K562 (cell line): ENCODE measurements around the gene CCDC87. TPM values are rescaled to one million over a fixed set of nuclear protein-coding genes. Genes with fewer than 3 reads are reported as not detected.

Experiments used
- CREB1 ChIP-seq, 2 experiments: sonication (generic) in 1 of 2; formaldehyde crosslinking in 1 of 2; IDR thresholded peaks; 2 replicates each; pipeline versions ENCODE4 v1.6.1 to v1.8.0; 2012 to 2022; ENCODE audit warnings: inconsistent platforms in 1 of 2, mild to moderate bottlenecking in 1 of 2, missing genetic modification reagents in 1 of 2, moderate library complexity in 1 of 2
- FOXA1 ChIP-seq: fragments of 450-650 bp; IDR thresholded peaks from 2 replicates; pipeline ENCODE4 v1.6.1; 2016; ENCODE audit warnings: mild to moderate bottlenecking, borderline replicate concordance
- PCBP1 ChIP-seq: fragments of 200-400 bp; formaldehyde crosslinking; IDR thresholded peaks from 2 replicates; pipeline ENCODE4 v1.6.1; 2018; ENCODE audit warnings: mild to moderate bottlenecking, low read depth, low read length; ENCODE audit not compliant: poor library complexity, severe bottlenecking
- POLR2A ChIP-seq: fragments of 450-650 bp; conservative IDR thresholded peaks from 2 replicates; pipeline ENCODE4 v1.6.1; 2016
- RB1 ChIP-seq: fragments of 450-650 bp; IDR thresholded peaks from 2 replicates; pipeline ENCODE4 v1.6.1; 2017; ENCODE audit warnings: low read depth, mild to moderate bottlenecking
- SMARCC2 ChIP-seq: fragments of 450-650 bp; IDR thresholded peaks from 2 replicates; pipeline ENCODE4 v1.6.1; 2017; ENCODE audit warnings: antibody characterized with exemption, moderate library complexity, mild to moderate bottlenecking, low read depth
- TAL1 ChIP-seq: fragments of 450-650 bp; IDR thresholded peaks from 2 replicates; pipeline ENCODE4 v1.6.1; 2016; ENCODE audit warnings: mild to moderate bottlenecking
- TEAD4 ChIP-seq, 2 experiments: sonication (generic) in 1 of 2; formaldehyde crosslinking in 1 of 2; IDR thresholded peaks; 2 replicates each; pipeline versions ENCODE4 v1.6.1 to v1.8.0; 2012 to 2022; ENCODE audit warnings: borderline replicate concordance in 1 of 2, inconsistent platforms in 1 of 2, low read length in 1 of 2, mild to moderate bottlenecking in 1 of 2, missing genetic modification reagents in 1 of 2
- ZNF143 ChIP-seq: sonication (generic); formaldehyde crosslinking; IDR thresholded peaks from 2 replicates; pipeline ENCODE4 v1.9.0; 2022; ENCODE audit warnings: mild to moderate bottlenecking, missing genetic modification reagents
- ZNF324 ChIP-seq: fragments of 250-450 bp; sonication (Bioruptor Pico); IDR thresholded peaks from 2 replicates; pipeline ENCODE4 v1.4.0; 2020; ENCODE audit warnings: mild to moderate bottlenecking
- polyA plus RNA-seq, 8 experiments: library from polyadenylated mRNA; depleted of rRNA in 4 of 8; stranded (reverse) in 5 of 8; unstranded in 3 of 8; fragments of >200 nt; fragmentation: Nextera tagmentation in 2 of 8; fragmentation: Illumina TruSeq in 1 of 8; extraction: Ambion mirVana in 2 of 8; extraction: Trizol in 1 of 8; gene quantifications; 2 replicates each; pipeline versions ENCODE4 v1.2.1 to v1.2.3, GENCODE V29; 2011 to 2014; ENCODE audit warnings: inconsistent platforms in 1 of 8, missing spikeins in 1 of 8
- total RNA-seq, 7 experiments: library from RNA; depleted of rRNA in 6 of 7; stranded (reverse); fragments of >200 nt in 6 of 7; fragmentation: Illumina TruSeq in 2 of 7; extraction: Trizol in 2 of 7; gene quantifications; 2 replicates each; pipeline versions ENCODE4 v1.2.1 to v1.2.3, GENCODE V29; 2011 to 2021; ENCODE audit warnings: low replicate concordance in 1 of 7
- TF ChIP-seq, protein P1 (sequence below): fragments of 450-650 bp; IDR thresholded peaks from 2 replicates; pipeline ENCODE4 v1.6.1; 2016; ENCODE audit warnings: mild to moderate bottlenecking
- TF ChIP-seq, protein P2 (sequence below): fragments of 450-650 bp; formaldehyde crosslinking; IDR thresholded peaks from 2 replicates; pipeline ENCODE4 v1.4.0; 2020; ENCODE audit warnings: mild to moderate bottlenecking
- TF ChIP-seq, protein P3 (sequence below): fragments of 450-650 bp; IDR thresholded peaks from 2 replicates; pipeline ENCODE4 v1.6.1; 2018; ENCODE audit warnings: mild to moderate bottlenecking, low read depth; ENCODE audit not compliant: partially characterized antibody
- TF ChIP-seq, protein P4 (sequence below), 2 experiments: IDR thresholded peaks; 2 replicates each; pipeline ENCODE4 v1.6.1; 2012; ENCODE audit warnings: improper control_type of control experiment in 2 of 2, low read depth in 2 of 2, low read length in 2 of 2, borderline replicate concordance in 1 of 2
- TF ChIP-seq, protein P5 (sequence below): sonication (generic); formaldehyde crosslinking; IDR thresholded peaks from 2 replicates; pipeline ENCODE4 v1.8.0; 2022; ENCODE audit warnings: missing genetic modification reagents, mild to moderate bottlenecking, borderline replicate concordance

The CCDC87 gene
- total and polyA plus RNA-seq, 9 of the 15 experiments (the other 6 are each of a cell fraction or from before 2014, with no cell fraction given), result 0.03 to 0.44 (median 0.15) TPM; not detected in 1

DNA sequence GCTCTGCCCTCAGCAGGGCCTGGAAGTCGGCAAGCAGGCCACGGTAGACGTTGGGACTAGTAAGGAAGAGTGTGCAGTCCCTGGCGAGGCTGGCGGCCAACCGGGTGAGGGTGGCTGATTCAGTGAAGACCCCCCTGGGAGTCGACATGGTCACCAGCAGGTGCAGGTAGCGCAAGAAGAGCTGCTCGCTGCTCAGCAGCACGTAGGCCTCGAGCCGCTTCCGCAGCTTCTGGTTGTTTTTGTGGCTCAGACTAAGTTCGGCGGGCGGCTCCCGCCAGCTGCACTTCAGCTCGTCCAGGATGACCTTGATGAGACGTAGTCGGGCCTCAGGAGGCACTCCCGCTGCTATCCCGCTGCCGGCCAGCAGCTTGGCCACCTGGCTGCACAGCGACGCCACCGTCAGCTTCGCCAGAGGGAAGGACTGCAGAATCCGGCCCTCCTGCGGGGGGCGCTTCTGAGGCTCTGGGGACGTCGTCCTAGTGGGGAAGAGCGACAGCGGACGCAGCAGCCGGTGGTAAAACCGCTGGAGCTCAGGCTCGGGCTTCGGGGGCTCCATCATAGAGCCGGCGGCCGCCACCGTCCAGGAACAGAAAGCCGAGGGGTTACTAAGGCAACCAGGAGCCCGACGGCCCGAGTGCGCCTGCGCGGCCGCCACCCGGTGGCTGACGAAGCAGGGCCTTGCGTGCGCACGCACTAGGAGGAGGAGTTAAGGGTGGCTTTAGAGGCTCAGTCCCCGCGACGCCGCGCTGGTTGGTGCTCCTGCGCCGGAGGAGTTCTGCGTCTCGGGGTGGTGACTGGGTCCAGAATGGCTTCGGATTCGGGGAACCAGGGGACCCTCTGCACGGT is at the start of gene CCDC87, which contains the start of gene CCS (continued):
- TF ChIP-seq, protein P1, sequence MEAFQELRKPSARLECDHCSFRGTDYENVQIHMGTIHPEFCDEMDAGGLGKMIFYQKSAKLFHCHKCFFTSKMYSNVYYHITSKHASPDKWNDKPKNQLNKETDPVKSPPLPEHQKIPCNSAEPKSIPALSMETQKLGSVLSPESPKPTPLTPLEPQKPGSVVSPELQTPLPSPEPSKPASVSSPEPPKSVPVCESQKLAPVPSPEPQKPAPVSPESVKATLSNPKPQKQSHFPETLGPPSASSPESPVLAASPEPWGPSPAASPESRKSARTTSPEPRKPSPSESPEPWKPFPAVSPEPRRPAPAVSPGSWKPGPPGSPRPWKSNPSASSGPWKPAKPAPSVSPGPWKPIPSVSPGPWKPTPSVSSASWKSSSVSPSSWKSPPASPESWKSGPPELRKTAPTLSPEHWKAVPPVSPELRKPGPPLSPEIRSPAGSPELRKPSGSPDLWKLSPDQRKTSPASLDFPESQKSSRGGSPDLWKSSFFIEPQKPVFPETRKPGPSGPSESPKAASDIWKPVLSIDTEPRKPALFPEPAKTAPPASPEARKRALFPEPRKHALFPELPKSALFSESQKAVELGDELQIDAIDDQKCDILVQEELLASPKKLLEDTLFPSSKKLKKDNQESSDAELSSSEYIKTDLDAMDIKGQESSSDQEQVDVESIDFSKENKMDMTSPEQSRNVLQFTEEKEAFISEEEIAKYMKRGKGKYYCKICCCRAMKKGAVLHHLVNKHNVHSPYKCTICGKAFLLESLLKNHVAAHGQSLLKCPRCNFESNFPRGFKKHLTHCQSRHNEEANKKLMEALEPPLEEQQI, result no peak
- TF ChIP-seq FOXA1 (no peak), POLR2A (peak; percentile 94), CREB1 (IDR thresholded peaks at IDR 0.05) (peak; percentile 60), CREB1 (CRISPR knock-in tag; IDR thresholded peaks at IDR 0.05) (peak; percentile 83), ZNF324 (CRISPR knock-in tag) (no peak), SMARCC2 (no peak), ZNF143 (CRISPR knock-in tag) (no peak), TAL1 (no peak), RB1 (peak; percentile 81), PCBP1 (no peak), TEAD4 (IDR thresholded peaks at IDR 0.05; ENCODE audit: low read length) (peak; percentile 16; the same call in 1 of the 2 replicates), TEAD4 (CRISPR knock-in tag; IDR thresholded peaks at IDR 0.05; ENCODE audit: borderline replicate concordance) (no peak)
- TF ChIP-seq, protein P2, sequence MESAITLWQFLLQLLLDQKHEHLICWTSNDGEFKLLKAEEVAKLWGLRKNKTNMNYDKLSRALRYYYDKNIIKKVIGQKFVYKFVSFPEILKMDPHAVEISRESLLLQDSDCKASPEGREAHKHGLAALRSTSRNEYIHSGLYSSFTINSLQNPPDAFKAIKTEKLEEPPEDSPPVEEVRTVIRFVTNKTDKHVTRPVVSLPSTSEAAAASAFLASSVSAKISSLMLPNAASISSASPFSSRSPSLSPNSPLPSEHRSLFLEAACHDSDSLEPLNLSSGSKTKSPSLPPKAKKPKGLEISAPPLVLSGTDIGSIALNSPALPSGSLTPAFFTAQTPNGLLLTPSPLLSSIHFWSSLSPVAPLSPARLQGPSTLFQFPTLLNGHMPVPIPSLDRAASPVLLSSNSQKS (CRISPR knock-in tag), result no peak
- TF ChIP-seq, protein P3, sequence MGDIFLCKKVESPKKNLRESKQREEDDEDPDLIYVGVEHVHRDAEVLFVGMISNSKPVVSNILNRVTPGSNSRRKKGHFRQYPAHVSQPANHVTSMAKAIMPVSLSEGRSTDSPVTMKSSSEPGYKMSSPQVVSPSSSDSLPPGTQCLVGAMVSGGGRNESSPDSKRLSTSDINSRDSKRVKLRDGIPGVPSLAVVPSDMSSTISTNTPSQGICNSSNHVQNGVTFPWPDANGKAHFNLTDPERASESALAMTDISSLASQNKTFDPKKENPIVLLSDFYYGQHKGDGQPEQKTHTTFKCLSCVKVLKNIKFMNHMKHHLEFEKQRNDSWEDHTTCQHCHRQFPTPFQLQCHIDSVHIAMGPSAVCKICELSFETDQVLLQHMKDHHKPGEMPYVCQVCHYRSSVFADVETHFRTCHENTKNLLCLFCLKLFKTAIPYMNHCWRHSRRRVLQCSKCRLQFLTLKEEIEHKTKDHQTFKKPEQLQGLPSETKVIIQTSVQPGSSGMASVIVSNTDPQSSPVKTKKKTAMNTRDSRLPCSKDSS, result no peak
- TF ChIP-seq, protein P4, sequence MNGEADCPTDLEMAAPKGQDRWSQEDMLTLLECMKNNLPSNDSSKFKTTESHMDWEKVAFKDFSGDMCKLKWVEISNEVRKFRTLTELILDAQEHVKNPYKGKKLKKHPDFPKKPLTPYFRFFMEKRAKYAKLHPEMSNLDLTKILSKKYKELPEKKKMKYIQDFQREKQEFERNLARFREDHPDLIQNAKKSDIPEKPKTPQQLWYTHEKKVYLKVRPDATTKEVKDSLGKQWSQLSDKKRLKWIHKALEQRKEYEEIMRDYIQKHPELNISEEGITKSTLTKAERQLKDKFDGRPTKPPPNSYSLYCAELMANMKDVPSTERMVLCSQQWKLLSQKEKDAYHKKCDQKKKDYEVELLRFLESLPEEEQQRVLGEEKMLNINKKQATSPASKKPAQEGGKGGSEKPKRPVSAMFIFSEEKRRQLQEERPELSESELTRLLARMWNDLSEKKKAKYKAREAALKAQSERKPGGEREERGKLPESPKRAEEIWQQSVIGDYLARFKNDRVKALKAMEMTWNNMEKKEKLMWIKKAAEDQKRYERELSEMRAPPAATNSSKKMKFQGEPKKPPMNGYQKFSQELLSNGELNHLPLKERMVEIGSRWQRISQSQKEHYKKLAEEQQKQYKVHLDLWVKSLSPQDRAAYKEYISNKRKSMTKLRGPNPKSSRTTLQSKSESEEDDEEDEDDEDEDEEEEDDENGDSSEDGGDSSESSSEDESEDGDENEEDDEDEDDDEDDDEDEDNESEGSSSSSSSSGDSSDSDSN (IDR thresholded peaks at IDR 0.05; ENCODE audit: borderline replicate concordance in 1 of 2, low read depth in 2 of 2, low read length in 2 of 2), result 0 out of 4 replicates have a peak, but pooled peaks of 1 of the 2 experiments have one; percentile 20
- TF ChIP-seq, protein P5, sequence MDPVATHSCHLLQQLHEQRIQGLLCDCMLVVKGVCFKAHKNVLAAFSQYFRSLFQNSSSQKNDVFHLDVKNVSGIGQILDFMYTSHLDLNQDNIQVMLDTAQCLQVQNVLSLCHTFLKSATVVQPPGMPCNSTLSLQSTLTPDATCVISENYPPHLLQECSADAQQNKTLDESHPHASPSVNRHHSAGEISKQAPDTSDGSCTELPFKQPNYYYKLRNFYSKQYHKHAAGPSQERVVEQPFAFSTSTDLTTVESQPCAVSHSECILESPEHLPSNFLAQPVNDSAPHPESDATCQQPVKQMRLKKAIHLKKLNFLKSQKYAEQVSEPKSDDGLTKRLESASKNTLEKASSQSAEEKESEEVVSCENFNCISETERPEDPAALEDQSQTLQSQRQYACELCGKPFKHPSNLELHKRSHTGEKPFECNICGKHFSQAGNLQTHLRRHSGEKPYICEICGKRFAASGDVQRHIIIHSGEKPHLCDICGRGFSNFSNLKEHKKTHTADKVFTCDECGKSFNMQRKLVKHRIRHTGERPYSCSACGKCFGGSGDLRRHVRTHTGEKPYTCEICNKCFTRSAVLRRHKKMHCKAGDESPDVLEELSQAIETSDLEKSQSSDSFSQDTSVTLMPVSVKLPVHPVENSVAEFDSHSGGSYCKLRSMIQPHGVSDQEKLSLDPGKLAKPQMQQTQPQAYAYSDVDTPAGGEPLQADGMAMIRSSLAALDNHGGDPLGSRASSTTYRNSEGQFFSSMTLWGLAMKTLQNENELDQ (CRISPR knock-in tag), result no peak
